Measurements from ENCODE around the gene ZIC4. TPM values are rescaled to one million over a fixed set of nuclear protein-coding genes. Genes with fewer than 3 reads are reported as not detected.

ZIC4 gene
- polyA plus RNA-seq, 3 donors: not detected

DNA sequence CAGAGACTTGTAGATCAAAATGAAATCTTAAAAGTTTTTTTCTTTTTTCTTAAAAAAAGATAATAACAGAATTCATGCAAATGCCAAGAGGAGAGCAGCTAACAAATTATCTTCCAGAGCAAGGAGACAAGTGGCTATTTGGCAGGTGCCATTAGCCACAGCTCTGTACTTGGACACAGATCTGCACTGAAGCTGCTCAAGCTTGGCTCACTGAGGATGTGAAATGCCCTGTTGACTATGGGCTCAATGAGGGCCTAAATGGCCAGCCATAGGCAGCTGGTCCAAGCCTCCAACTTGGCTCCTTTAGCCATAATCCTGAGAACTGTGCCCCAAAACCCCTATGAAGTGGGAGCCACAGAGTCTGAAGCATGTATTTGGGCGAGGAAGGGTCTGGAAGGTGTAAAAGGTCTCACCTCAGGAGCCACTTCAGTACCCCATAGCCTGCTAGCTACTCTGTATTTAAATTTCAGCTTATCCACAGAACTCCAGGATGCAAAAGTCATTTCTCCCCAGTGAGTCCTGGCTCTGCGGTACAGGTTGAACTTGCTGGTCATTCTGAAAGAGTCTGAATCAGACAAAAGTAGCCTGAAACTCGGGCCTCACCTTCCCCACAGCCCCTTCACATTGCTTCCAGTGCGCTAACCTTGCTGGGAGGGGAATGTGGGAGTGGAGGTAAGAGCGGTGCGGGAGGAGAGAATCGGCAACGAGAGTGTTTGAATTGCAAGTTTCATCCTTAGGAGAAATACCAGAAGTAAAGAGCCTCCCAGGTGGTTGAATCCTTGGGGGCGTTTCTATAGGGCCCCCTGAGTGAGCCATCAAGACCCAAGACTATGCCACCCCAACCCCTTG is 48.0 kb downstream of the ZIC4 start:
- no peak for DNase-seq (ENCODE audit: low read depth in 3 of 3, low spot score in 2 of 3)

DNA sequence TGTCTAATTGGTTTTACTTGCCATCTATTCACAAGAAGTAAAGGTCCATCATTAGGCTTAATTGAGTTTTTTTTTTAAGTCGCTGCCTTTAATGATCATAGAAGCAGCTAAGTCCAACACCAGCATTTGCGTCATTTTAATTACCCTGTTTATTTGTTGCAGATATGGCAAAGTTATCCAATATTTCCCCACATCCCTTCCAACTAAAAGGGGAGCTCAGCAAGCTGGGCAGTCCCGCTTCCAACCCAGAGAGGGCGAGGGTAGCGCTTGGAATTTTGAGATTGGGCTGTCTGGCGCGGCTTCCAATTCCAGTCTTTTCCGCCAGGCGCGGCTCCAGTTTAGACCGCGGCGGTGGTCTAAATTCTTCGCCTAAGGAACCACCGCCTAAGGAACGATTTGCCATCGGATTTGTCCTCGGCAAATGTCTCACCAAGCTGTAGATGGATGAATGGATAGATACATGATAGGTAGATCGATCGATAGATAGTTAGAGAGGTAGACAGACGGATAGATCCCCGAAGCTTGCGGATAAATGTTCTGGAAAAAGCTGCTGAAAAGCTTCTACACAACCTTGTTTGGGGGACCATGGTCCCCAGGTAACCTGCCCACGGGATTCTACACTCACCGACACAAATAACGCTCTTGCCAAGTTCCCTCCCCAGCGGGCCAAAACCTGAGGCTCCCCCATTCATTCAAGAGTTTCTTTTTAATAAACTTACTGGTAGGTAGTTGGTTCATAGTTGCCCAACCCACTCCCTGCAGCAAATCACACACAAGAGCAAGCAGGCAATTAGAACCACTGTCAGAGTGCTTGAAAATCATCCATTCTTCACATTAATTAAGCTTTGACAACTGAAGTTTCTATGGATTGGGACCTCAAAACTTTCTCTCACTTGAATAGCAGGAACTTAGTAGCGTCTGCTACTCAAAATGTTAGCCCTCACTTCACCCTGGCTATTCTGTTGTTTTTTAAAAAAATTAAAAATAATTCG is 49.1 kb downstream of the ZIC4 start:
- no peak for DNase-seq (ENCODE audit: low read depth in 3 of 3, low spot score in 2 of 3)

DNA sequence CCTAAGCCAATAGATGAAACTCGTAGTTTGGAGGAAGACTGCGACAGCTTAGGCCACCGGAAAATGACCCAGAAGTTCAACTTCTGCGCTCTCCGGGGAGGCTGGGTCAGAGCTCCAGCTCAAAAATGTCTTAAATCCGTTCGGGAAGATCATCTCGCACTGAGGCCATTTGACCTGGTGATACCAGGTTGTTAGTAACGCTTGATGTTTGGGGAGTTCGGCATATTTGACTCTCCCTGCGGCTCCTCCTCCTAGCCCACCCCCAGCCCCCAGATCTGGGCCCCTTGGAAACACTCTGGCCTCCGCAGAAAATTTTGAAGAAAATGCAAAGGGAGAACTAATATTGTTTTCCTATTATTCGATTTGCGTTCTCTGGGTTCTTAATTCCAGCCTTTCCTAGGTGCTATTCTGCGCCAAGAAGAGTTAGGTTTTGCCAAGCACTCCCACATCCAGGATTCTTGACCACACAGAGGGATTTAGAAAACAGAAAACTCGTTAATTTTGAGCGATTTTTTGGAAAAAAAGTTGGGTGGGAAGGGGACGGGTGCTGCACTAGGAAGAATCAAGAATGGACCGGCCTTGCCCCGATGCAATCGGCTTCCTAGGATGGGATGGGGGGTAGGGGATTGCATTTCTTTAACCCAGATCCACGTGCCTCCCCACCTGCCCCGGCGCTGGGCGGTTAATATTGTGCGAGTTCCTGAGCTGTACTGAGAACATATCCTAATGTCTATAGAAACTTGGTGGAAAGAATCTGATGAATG is 50.0 kb downstream of the ZIC4 start:
- DNase-seq (ENCODE audit: low read depth in 3 of 3, low spot score in 2 of 3): no peak

DNA sequence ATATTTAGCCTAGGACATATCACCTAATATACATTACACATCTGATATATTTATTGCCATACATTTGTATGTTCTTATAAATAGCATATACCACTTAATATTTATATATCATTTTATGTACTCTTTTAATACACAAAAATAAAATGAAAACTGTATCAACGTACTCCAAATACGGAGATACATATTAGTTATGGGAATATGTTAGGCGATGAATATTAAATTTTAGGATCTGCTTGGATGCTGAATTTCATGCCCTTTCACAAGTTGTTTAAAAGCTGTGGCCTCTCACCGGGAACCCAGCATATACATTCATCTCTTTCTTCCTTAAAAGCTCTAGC is 50.6 kb downstream of the ZIC4 start:
- no peak for DNase-seq (ENCODE audit: low read depth in 3 of 3, low spot score in 2 of 3)

DNA sequence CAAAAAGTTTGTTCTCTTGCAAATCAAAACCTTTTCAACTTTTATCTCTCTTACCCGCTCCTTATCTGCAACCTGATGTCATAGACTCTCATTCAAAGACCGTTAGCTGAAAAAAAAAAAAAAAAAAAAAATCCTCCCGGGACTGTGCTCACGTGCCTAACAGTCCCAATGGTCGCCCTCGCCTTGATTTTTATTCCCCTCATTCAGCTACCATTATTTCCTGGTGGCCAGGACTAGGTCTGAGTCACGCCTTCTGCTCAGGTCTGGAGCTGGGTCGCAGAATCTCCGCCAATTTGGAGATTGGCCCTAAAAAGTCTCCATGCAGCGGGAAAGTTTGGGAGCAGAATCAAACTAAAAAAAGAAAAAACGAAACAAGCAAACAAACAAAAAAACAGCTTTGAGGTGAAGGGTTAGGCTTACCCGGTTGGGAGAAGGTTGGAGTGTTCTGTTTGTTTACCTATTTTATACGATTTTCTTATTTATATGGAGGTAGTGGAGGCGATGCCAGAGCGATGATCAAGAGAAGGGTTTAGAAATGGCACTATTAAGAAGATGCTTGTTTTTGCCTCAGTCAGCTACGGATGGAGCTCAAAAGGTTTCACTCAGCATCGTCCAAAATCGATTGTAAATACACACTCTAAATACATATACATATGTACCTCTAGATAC is 51.1 kb downstream of the ZIC4 start:
- DNase-seq (ENCODE audit: low read depth in 3 of 3, low spot score in 2 of 3): no peak

- DNase-seq (ENCODE audit: low read depth in 3 of 3, low spot score in 2 of 3): no peak
Measured at GRCh38 chr3:147354623-147355022, 51.7 kb downstream of the ZIC4 start.

DNA sequence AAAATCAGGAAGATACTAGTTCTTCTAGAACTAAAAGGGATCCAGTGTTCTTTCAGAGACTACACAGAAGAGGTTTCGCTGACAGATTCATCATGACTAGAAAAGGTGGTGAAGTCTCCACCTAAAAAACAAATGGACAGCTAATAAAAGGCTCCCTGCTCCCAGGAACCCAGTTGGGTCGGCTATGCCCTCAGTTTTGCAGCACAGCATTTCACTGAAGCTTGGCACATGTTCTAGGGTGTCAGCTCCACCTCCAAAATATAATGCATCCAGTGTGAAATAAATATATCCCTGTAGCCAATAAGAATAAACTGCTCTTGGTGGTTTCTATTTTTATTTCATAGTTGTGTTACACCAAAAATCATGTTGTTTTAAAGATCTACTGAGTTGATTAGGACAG is 55.0 kb downstream of the ZIC4 start:
- DNase-seq (ENCODE audit: low read depth in 3 of 3, low spot score in 2 of 3): no peak

DNA sequence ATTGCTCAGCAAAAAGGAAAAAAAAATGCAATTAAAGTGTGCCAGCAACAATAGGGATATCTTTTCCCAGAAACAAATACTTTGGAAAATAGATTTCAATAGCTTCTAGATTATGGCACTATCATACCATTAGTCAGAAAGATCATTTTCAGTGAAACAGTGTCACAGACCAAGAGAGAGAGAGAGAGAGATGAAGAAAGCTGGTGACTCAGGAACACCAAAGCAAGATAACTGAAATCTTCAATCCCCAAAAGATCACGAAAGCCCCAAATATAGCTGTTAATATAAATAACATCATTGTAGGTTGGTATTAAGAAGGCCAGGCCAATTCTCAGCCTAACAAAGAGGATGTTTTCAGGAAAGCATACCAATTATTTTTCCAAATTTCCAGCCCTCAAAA is 57.4 kb downstream of the ZIC4 start:
- no peak for DNase-seq (ENCODE audit: low read depth in 3 of 3, low spot score in 2 of 3)

GRCh38 chr3:147343926-147344325 is 62.4 kb downstream of the ZIC4 start:
- DNase-seq (ENCODE audit: low read depth in 3 of 3, low spot score in 2 of 3): no peak

GRCh38 chr3:147341727-147342126 is 64.6 kb downstream of the ZIC4 start:
- DNase-seq (ENCODE audit: low read depth in 3 of 3, low spot score in 2 of 3): no peak

DNA sequence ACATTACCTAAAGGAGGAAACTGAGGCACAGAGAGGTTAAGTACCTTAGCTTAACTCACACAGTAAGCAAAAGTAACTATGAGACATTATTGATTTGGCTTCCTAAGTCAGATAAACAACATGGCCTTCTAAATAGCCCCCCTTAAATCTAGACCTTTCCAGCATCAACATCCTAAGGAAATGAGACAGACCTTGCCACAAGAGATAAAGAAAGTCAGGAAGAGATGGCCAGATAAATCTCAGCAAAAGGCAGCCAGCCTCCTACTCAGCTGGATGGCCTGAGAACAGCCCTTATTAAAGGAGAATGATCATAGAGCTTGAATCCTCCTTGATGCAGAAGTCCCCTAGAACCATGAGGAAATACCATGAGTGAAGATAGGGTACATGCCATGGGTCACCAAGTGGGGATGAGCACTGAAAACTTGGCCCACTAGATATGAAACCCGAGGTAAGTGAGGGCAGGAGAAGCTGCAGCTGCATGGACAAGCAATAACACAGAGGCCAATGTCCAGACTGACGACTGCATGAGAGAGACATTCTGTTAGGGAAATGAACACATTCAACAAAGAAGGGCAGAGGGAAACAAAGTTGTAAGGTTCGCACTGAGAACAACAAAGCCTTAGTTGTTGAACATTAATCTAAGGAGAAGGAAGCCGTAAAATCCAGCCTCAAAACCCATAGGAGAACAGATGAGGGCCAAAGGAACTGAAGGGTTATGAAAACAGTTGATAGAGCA is 69.6 kb downstream of the ZIC4 start:
- DNase-seq (ENCODE audit: low read depth in 3 of 3, low spot score in 2 of 3): no peak

Other genes starting within 250 kb of the ZIC4 start
- gene ZIC1, start 2.8 kb upstream of the ZIC4 start, polyA plus RNA-seq (ENCODE audit: insufficient read length in 3 of 3): under 1 TPM in 1 of 3 donors, not detected in 2; 0.37 TPM